ENCODE data around the gene EPN2.
"Not testable (repeated sequence)": the region's sequence is repeated elsewhere in the genome, so short reads cannot be mapped to it uniquely, and the experiment has no call there.

GRCh38 chr17:19353401-19353800 is 116.2 kb downstream of the EPN2 start:
- not testable (repeated sequence) for TF ChIP-seq CTCF, POLR2A (IDR thresholded peaks at IDR 0.05)

All from adrenal gland (tissue), 5 donors.